IMR-90 (cell line): ENCODE data around the gene RNF114. TPM values are rescaled to one million over a fixed set of nuclear protein-coding genes. Genes with fewer than 3 reads are reported as not detected.

Experiments
- ATAC-seq: fragments of 200-7000 bp; cut with Tn5 transposase; 2 replicates; pipeline ENCODE4 v1.9.1; 2020; ENCODE audit warnings: low read depth, mild to moderate bottlenecking, moderate library complexity
- BruUV-seq: library from RNA; stranded (reverse); fragments of 400-500 nt; replicated peaks from 2 replicates; lab custom pipeline; 2021; lab: Mats Ljungman, UMichigan
- CTCF ChIA-PET: fragments of 300-600 bp; formaldehyde crosslinking; extraction: SDS; loops from one replicate; lab custom pipeline; 2021; ENCODE audit warnings: antibody characterized with exemption; lab: Yijun Ruan, JAX
- POLR2A ChIA-PET: fragments of 300-600 bp; sonication (Branson Sonifier 250); formaldehyde crosslinking; loops from one replicate; lab custom pipeline; 2022; ENCODE audit warnings: antibody characterized with exemption; ENCODE audit not compliant: unreplicated experiment; lab: Charles Lee
- DNase-seq: peaks from one replicate; pipeline ENCODE4 v3.0.0; 2013
- H2AFZ ChIP-seq: replicated peaks from 2 replicates; pipeline ENCODE3; 2013; ENCODE audit warnings: low read length, mild to moderate bottlenecking; ENCODE audit not compliant: poor library complexity
- H2AK5ac ChIP-seq: 2 replicates; pipeline ENCODE4 v1.6.1; 2013; ENCODE audit warnings: low read depth, low read length, inconsistent platforms
- H2AK9ac ChIP-seq: replicated peaks from 2 replicates; pipeline ENCODE3; 2013; ENCODE audit warnings: mild to moderate bottlenecking, low read depth, low read length, moderate library complexity; ENCODE audit not compliant: poor library complexity
- H2BK120ac ChIP-seq: 2 replicates; pipeline ENCODE4 v1.6.1; 2013; ENCODE audit warnings: low read depth, low read length, inconsistent platforms
- H2BK15ac ChIP-seq: 3 replicates; pipeline ENCODE4 v1.6.1; 2013; ENCODE audit warnings: low read depth, low read length, inconsistent platforms
- H2BK20ac ChIP-seq: 2 replicates; pipeline ENCODE4 v1.6.1; 2013; ENCODE audit warnings: low read depth, mild to moderate bottlenecking, inconsistent platforms, low read length, moderate library complexity
- H2BK5ac ChIP-seq: 2 replicates; pipeline ENCODE4 v1.6.1; 2013; ENCODE audit warnings: mild to moderate bottlenecking, low read depth, low read length, inconsistent platforms; ENCODE audit not compliant: poor library complexity, severe bottlenecking
- H3K14ac ChIP-seq: replicated peaks from 2 replicates; pipeline ENCODE4 v1.6.1; 2013; ENCODE audit warnings: low read depth, low read length, inconsistent platforms
- H3K18ac ChIP-seq: 2 replicates; pipeline ENCODE4 v1.6.1; 2013; ENCODE audit warnings: low read depth, low read length, control low read depth
- H3K23ac ChIP-seq: 2 replicates; pipeline ENCODE4 v1.6.1; 2013; ENCODE audit warnings: low read depth, low read length, inconsistent platforms
- H3K27ac ChIP-seq: 2 replicates; pipeline ENCODE4 v1.5.1; 2013; ENCODE audit warnings: mild to moderate bottlenecking, control low read depth, low read length; ENCODE audit not compliant: insufficient read depth
- H3K27me3 ChIP-seq: 2 replicates; pipeline ENCODE4 v1.6.1; 2013; ENCODE audit warnings: low read length; ENCODE audit not compliant: control insufficient read depth, insufficient read depth
- H3K36me3 ChIP-seq: 2 replicates; pipeline ENCODE4 v1.6.1; 2013; ENCODE audit warnings: low read length, mixed read lengths; ENCODE audit not compliant: control insufficient read depth, insufficient read depth
- H3K4ac ChIP-seq: 2 replicates; pipeline ENCODE4 v1.6.1; 2013; ENCODE audit warnings: low read depth, low read length, inconsistent platforms
- H3K4me1 ChIP-seq: 2 replicates; pipeline ENCODE4 v1.6.1; 2013; ENCODE audit warnings: low read length, mixed read lengths; ENCODE audit not compliant: control insufficient read depth, insufficient read depth
- H3K4me2 ChIP-seq: 2 replicates; pipeline ENCODE4 v1.6.1; 2013; ENCODE audit warnings: low read depth, mild to moderate bottlenecking, control low read depth, low read length, moderate library complexity
- H3K4me3 ChIP-seq: 2 replicates; pipeline ENCODE4 v1.5.1; 2013; ENCODE audit warnings: low read depth, mild to moderate bottlenecking, control low read depth, low read length, moderate library complexity; ENCODE audit not compliant: insufficient read depth
- H3K56ac ChIP-seq: 2 replicates; pipeline ENCODE4 v1.6.1; 2013; ENCODE audit warnings: low read length, inconsistent platforms; ENCODE audit not compliant: insufficient read depth; ENCODE audit errors: extremely low read depth
- H3K79me1 ChIP-seq, 2 experiments: 2 replicates each; pipeline ENCODE4 v1.6.1; 2013; ENCODE audit warnings: low read length in 2 of 2, inconsistent platforms in 1 of 2, low read depth in 1 of 2
- H3K9ac ChIP-seq: 2 replicates; pipeline ENCODE4 v1.6.1; 2013; ENCODE audit warnings: low read depth, low read length, control low read depth
- H3K9me1 ChIP-seq: 2 replicates; pipeline ENCODE4 v1.6.1; 2013; ENCODE audit warnings: low read length, inconsistent platforms; ENCODE audit not compliant: insufficient read depth
- H3K9me3 ChIP-seq: 2 replicates; pipeline ENCODE4 v1.6.1; 2013; ENCODE audit warnings: low read length; ENCODE audit not compliant: control insufficient read depth, insufficient read depth
- H4K20me1 ChIP-seq: 2 replicates; pipeline ENCODE4 v1.6.1; 2013; ENCODE audit warnings: low read length, inconsistent platforms; ENCODE audit not compliant: insufficient read depth
- H4K5ac ChIP-seq: 2 replicates; pipeline ENCODE4 v1.6.1; 2013; ENCODE audit warnings: mild to moderate bottlenecking, low read depth, low read length, control low read depth
- H4K8ac ChIP-seq, 2 experiments: 2 replicates each; pipeline ENCODE4 v1.6.1; 2013; ENCODE audit warnings: low read depth in 2 of 2, low read length in 2 of 2, control low read depth in 1 of 2, inconsistent platforms in 1 of 2
- H4K91ac ChIP-seq: 2 replicates; pipeline ENCODE4 v1.6.1; 2013; ENCODE audit warnings: low read depth, low read length, inconsistent platforms; ENCODE audit not compliant: insufficient read depth
- CEBPB ChIP-seq: IDR thresholded peaks from 2 replicates; pipeline ENCODE4 v1.6.1; 2012; ENCODE audit warnings: low read depth, low read length, improper control_type of control experiment
- MAZ ChIP-seq: IDR thresholded peaks from 2 replicates; pipeline ENCODE4 v1.6.1; 2012; ENCODE audit warnings: low read depth, mild to moderate bottlenecking, low read length, improper control_type of control experiment, moderate library complexity, borderline replicate concordance
- MXI1 ChIP-seq: IDR thresholded peaks from 2 replicates; pipeline ENCODE4 v1.6.1; 2012; ENCODE audit warnings: low read depth, mild to moderate bottlenecking, low read length, moderate library complexity, borderline replicate concordance
- NFE2L2 ChIP-seq: fragments of 150-350 bp; IDR thresholded peaks from 2 replicates; pipeline ENCODE4 v1.6.1; 2016; ENCODE audit warnings: low read depth, mild to moderate bottlenecking, low read length
- WGBS, 2 experiments: methylation state at CpG; one replicate each; pipeline versions ENCODE4 v1.1.5 to v1.1.7; 2013; ENCODE audit warnings: missing lambda C conversion rate in 2 of 2; ENCODE audit not compliant: insufficient read length in 1 of 2; ENCODE audit errors: extremely low coverage in 2 of 2; 5-methylcytosine and 5-hydroxymethylcytosine counted together
- dilution Hi-C: fragments of 300-500 bp; cut with HindIII; formaldehyde crosslinking; loops from one replicate; pipeline ENCODE4 v1.14.3; 2018; ENCODE audit warnings: low sequenced_read_pairs; ENCODE audit not compliant: unreplicated experiment
- in situ Hi-C: fragments of 300-500 bp; cut with MboI; formaldehyde crosslinking; loops from 3 replicates; pipeline ENCODE4 v1.14.3; 2019; ENCODE audit warnings: low sequenced_read_pairs, inconsistent platforms, mixed read lengths
- intact Hi-C: fragments of 100-400 bp; cut with micrococcal nuclease; formaldehyde crosslinking; loops from 2 replicates; pipeline ENCODE4 v1.10.0; 2022
- polyA plus RNA-seq, 3 experiments: library from polyadenylated mRNA; depleted of rRNA; stranded (reverse); fragments of >200 nt; gene quantifications; 2 replicates each; pipeline ENCODE4 v1.2.3, GENCODE V29; 2012; ENCODE audit warnings: low replicate concordance in 1 of 3
- total RNA-seq: library from RNA; depleted of rRNA; stranded (reverse); fragments of >200 nt; gene quantifications from 2 replicates; pipeline ENCODE4 v1.2.3, GENCODE V29; 2012

The RNF114 gene
- total and polyA plus RNA-seq, 2 of the 4 experiments (the other 2 are of a cell fraction), result 44.6 to 62.3 TPM

GRCh38 chr20:49969234-49969633 is 33.0 kb downstream of the RNF114 start:
- DNase-seq (no peak), ATAC-seq (no peak)
- Histone ChIP-seq H3K4me2 (no peak overlapping the region), H4K8ac (no peak overlapping the region), H3K18ac (no peak overlapping the region), H3K14ac (no peak overlapping the region), H2AK9ac (no peak overlapping the region), H3K56ac (no peak overlapping the region), H2AK5ac (no peak overlapping the region), H3K4ac (no peak overlapping the region), H4K5ac (no peak overlapping the region), H3K4me1 (peaks cover 2% of the 10 kb centered on the region; the same call in 1 of the 2 replicates), H2AFZ (no peak overlapping the region), H3K9me3 (no peaks in the 10 kb centered on the region), H3K4me3 (no peak overlapping the region), H3K79me1 (peaks cover 0 to 18% of the 10 kb centered on the region in 2 experiments; a peak in 1 of 4 replicates), H4K20me1 (no peaks in the 10 kb centered on the region), H2BK15ac (no peak overlapping the region), H4K91ac (no peak overlapping the region), H3K23ac (no peak overlapping the region), H2BK120ac (no peak overlapping the region), H3K9ac (no peak overlapping the region), H3K27me3 (no peaks in the 10 kb centered on the region), H3K36me3 (no peaks in the 10 kb centered on the region), H3K27ac (no peak overlapping the region), H2BK5ac (no peak overlapping the region), H2BK20ac (no peak overlapping the region), H3K9me1 (peaks cover 12% of the 10 kb centered on the region)
- in situ Hi-C loops (no loop called here), intact Hi-C loops (no loop called here), dilution Hi-C loops (no loop called here)
- no TSS peak for BruUV-seq
- no peak for TF ChIP-seq MAZ
- TF ChIP-seq NFE2L2, result no peak
- no peak for TF ChIP-seq CEBPB
- TF ChIP-seq MXI1, result no peak
- ChIA-PET CTCF (interaction anchor here (1.4 kb wide), 1 partner anchor 10 kb away, joined by 4 read pairs; no protein-coding TSS in a partner anchor), POLR2A (no interaction called here)
- WGBS, 2 experiments, result 80% methylated on average over 1 of the region's 3 CpGs; no CpG with 5 or more reads in 1 of the 2 experiments
